ENCODE results near the gene C1orf159.
"Not testable (repeated sequence)": the region's sequence is repeated elsewhere in the genome, so short reads cannot be mapped to it uniquely, and the experiment has no call there.

Gene C1orf159

GRCh38 chr1:1149416-1149815, 33.5 kb upstream of the C1orf159 start:
- no peak for DNase-seq (ENCODE audit: low read depth in 2 of 2)

- no peak for DNase-seq (ENCODE audit: low read depth in 2 of 2)
These were observed 32.7 kb upstream of the C1orf159 start for GRCh38 chr1:1148569-1148968.

GRCh38 chr1:1148061-1148460, 32.2 kb upstream of the C1orf159 start:
- DNase-seq (ENCODE audit: low read depth in 2 of 2), result no peak

DNA sequence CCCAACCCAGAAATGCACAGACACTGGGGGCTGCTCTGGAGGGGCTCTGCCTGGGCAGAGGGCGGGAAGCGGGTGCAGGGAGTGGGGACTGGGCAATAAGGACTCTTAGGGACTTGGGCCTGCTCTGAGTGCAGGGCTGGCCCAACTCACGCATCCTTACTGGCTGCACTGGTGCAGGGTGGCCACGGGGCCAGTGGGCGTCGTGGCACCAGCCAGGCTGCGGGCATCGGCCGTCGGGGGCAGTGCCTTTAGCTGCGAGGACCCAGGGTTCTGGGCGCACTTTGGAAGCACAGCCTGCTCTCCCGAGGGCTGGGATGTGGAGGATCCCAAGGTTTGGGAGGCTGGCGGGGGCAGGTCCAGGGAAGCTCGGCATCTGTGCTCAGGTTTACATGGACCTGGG, 30.7 kb upstream of the C1orf159 start:
- no peak for DNase-seq (ENCODE audit: low read depth in 2 of 2)

DNA sequence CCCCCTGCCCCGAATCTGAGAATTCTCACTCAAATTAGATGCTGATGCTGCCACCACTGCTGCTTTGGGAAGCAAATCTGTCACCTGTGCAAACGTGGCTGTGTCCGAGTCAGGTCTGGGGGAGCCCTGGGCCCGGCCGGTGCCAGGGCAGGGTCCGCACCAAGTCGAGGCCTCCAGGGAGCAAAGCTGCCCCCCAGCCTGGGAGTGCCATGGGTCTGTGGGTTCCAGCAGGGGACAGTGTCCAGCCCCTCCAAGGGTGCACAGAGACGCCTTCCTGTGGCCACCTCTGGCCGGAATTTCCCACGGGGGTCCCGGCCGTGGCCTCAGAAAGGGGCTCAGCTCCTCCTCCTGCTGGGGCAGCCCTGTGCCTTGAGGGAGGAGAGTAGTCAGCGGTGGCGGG, 30.1 kb upstream of the C1orf159 start:
- no peak for DNase-seq (ENCODE audit: low read depth in 2 of 2)

DNA sequence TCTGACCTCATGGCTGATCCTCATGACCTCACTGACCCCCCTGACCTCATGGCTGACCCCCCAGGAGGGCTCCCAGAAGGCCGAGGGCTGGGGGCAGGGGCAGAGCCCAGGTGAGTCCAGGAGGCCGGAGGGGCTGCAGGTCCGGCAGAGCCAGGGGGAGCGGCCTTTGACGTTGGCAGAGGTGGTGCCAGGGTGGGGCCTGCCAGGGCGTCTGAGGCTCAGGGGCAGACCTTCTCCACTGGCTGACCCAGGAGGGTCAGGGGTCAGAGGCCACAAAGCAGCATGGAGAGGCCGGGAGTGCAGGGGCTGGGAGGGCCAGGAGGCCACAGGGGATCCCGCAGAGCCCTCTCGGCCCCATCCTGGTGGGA, 29.6 kb upstream of the C1orf159 start:
- DNase-seq (ENCODE audit: low read depth in 2 of 2), result no peak

DNA sequence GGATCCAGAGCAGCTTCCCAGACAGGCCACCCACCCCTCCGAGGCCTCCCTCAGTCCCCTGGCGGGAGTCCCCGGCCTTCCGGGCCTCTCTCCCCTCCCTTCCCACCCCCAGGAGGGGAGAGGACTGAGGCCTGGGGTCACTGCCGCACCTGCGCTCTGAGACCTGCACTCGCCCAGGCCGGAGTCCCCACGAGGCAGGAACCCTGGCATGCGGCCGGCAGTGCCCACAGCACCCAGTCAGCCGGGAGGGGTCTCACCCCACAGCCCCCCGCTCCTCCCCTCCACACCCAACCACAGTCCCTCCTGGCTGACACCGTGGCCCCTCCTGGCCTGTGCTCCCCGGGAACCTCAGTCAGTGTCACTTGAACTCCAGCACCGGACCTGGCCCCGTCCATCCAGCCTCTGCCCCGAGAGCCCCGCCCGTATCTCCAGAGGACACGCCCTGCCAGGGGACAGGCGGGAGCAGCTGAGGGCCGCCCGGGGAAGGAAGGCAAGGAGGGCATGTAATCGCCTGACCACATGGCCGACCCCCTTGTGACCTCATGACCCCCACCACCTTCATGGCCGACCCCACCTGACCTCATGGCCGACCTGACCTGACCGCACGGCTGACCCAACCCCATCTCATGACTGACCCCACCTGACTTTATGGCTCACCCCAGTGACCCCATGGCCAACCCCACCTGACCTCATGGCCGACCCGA, 29.1 kb upstream of the C1orf159 start:
- no peak for DNase-seq (ENCODE audit: low read depth in 2 of 2)

GRCh38 chr1:1144122-1144842, 28.4 kb upstream of the C1orf159 start:
- peak; percentile 31 to 58 for DNase-seq (ENCODE audit: low read depth in 2 of 2)

DNA sequence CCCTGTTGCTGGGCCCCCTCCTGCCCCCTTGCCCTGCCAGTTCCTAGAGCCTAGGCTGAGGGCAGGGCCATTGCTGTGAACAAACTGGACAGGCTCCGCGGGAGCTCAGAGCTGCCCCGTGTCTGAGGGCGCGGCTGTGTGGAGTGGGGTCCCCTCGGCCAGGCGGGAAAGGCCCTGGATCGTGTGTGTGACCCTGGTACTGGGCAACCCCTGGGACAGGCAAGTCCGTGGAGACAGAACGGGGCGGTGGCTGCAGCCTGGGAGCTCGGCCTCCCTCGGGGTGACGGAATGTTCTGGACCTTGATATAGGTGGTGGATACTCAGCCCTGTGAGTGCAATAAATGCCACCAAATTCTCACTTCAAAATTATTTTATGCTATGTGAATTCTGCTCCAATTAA, 27.7 kb upstream of the C1orf159 start:
- no peak for DNase-seq (ENCODE audit: low read depth in 2 of 2)

DNA sequence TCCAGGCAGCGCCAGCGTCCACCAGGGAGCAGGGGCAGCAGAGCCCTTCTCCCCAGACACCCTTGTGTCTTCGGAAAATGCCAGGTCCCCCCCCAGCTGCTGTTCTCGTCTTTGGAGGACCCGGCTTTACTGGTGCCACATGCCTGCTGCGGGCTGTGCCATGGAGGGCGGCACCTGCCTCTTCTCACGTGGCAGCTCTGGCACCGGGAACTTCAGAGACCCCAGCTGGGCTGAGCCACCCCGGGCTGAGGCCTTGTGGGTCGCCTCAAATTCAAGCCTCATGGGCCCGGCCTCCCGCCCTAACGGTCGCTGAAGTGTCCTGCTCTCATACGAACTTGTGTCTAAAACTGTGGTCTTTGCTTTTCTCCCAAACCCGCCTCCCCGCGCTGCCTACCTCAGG, 27.0 kb upstream of the C1orf159 start:
- no peak for DNase-seq (ENCODE audit: low read depth in 2 of 2)

DNA sequence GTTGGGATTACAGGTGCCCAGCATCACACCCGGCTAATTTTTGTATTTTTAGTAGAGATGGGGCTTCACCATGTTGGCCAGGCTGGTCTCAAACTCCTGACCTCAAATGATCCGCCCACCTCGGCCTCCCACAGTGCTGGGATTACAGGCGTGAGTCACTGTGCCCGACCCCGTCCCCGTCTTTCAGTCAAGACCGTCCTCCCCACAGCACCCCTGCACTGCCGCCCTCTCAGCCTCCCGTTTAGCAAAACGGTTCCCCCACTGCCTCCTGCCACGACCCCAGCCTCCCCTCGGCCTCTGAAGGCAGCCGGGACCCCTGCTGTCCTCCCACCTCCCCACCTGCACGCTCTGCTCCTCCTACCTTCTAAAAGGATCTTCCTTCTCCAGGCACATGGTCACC, 26.5 kb upstream of the C1orf159 start:
- not testable (repeated sequence) for DNase-seq (ENCODE audit: low read depth in 2 of 2)

- no peak for DNase-seq (ENCODE audit: low read depth in 2 of 2)
These were observed 26.0 kb upstream of the C1orf159 start for GRCh38 chr1:1141911-1142250.

DNA sequence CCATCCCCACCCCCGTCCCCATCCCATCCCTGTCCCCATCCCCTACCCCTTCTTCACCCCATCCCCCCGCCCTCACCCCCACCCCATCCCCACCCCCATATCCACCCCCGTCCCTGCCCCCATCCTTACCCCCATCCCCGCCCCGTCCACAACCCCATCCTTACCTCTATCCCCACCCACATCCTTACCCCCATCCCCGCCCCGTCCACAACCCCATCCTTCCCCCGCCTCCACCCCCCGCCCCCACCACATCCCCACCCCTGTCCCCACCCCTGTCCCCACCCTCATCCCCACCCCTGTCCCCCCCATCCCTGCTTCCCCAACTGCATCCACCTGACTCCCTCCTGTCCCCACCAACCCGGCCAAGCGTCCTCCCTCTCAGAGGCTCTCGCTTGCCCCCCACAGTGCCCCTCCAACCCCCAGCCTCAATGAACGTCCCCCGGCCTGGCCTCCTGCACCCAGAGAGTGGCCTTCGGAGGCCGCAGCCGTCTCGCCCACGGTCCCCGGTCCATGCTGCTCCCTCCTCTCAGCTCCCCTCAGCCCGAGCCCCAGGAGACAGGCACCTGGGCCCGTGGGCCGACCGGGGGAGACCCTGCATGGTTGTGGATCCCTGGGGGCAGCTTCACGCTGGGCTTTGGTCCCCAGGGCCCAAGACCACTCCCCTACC, 25.5 kb upstream of the C1orf159 start:
- no peak for DNase-seq (ENCODE audit: low read depth in 2 of 2)

DNA sequence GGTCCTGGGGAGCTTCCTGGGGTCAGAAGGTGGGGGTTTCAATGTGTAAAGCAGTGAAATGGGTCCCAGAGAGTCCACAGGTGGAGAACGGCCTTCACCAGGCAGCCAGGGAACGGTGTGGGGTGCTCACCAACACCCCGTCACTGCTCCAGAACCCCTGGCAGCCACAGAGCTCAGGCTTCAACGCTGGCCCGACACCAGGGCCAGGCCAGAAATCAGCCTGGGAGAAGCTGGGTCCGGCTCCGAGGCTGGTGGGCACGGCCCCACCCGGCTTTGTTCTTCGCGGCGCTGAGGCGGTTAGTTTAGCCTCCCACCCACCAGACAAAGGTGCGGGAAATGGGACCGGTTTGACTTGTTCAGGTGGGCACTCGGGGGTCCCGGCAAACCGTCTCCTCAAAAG, 24.8 kb upstream of the C1orf159 start:
- no peak for DNase-seq (ENCODE audit: low read depth in 2 of 2)

- peak; percentile 32 to 62 for DNase-seq (ENCODE audit: low read depth in 2 of 2)
These were observed 21.6 kb upstream of the C1orf159 start for GRCh38 chr1:1137256-1138045.

DNA sequence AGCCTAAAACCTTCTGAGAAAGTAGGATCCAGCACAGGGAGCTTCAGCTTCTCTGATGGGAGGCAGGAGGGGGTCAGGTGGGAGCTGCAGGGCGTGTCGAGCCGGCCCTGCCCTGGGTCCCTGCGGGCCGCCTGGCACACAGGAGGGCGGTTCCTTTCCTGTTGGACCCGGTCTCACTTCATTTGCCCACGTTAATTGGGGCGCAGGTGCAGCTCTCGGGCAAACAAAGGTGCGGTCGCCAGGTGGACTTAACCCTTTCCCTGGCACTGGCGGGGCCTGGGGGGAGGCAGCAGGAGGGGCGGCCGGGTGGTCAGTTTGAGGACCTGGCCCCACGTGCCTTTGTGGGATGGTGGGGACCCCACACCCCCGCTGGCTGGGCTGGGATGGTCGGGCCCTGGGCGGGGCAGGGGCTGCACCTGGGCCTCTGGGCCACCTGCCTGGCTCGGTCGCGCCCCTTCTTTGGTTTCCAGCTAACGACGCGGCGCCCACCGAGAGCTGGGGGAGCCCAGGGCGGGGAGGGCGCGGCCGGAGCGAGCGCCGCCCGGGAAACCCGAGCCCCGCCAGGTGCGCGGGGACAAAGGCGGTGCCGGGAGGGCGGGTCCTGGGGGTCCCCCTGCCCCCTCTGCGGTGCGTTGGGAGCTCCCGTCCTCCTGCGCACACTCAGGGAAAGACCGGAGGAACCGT, 20.8 kb upstream of the C1orf159 start:
- no peak for DNase-seq (ENCODE audit: low read depth in 2 of 2)

DNA sequence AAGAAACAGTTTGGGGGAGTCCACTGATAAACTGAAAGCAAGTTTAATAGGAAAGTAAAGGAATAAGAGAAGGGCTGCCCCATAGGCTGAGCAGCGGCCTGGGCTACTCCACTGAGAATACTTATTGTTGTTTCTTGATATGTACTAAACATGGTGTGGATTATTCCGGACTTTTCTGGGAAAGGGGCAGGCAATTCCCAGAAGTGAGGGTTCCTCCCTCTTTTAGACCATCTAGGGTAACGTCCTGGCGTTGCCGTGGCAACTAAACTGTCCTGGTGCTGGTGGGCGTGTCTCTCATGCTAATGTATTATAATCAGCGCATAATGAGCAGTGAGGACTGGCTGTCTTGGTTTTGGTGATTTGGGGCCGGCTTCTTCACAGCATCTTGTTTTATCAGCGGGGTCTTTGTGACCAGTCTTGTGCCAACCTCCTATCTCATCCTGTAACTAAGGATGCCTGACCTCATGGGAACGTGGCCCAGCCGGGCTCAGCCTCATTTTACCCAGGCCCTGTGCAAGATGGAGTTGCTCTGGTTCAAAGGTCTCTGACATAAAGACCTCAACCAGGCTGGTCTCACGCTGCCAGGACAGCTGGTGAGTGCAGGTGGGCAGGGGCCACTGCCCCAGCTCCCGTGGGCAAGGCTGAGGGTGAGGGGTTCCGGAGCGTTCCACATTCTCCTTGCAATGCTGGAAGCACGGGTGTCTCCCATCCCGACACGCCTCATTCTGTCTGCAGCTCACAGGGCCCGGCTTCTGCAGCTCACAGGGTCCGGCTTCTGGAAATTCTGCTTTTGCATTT, 19.6 kb upstream of the C1orf159 start:
- no peak for DNase-seq (ENCODE audit: low read depth in 2 of 2)

GRCh38 chr1:1134300-1134970, 18.5 kb upstream of the C1orf159 start:
- no peak for DNase-seq (ENCODE audit: low read depth in 2 of 2)

DNA sequence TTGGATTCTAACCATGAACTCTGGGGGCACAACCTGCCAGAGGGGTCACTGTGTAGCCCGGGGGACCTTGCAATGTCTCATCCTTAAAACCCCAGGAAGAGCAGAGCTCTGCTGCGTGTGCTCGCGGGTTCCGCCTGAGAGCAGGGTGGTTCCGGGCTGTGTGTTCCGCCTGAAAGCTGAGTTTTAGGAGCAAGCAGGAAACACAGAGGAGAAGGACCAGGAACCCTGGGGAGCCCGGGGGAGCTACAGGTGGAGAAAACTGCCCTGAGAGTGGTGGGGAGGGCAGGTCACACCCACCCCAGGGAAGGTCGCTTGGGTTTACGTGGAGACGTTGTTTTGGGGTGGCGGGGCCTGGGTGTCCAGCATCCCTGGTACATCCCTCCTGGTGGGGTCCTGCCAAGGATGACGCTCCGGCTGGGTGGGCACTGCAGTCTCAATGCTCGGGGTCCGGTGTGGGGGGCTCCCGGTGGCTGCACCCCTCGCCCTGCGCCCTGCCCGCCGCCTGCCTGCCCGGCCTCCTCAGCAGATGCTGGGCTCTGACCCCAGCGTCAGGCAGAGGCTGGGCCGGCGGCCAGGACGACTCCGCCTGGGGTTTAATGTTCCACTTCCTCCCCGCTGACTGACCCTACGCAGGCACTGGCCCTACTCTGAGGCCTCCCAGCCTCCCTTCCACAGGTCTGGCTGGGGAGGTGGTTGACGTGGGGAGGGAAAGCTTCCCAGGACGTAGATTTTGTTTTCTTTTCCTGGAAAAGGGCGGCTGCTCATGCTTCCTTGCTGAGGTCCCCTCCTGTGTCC, 17.3 kb upstream of the C1orf159 start:
- no peak for DNase-seq (ENCODE audit: low read depth in 2 of 2)
